Neutrophil (primary cell): ENCODE measurements around the gene YBEY.

ENCODE experiments used
- H3K27ac ChIP-seq: fragments of 200-600 bp; sonication (generic); 2 replicates; pipeline ENCODE4 v1.5.1; 2016; ENCODE audit warnings: mild to moderate bottlenecking, moderate library complexity
- H3K27me3 ChIP-seq: fragments of 200-600 bp; sonication (generic); 2 replicates; pipeline ENCODE4 v1.6.0; 2016; ENCODE audit warnings: mild to moderate bottlenecking
- H3K36me3 ChIP-seq: fragments of 200-600 bp; sonication (generic); 2 replicates; pipeline ENCODE4 v1.5.1; 2017
- H3K4me1 ChIP-seq, 2 experiments: fragments of 200-600 bp in 1 of 2; sonication (generic) in 1 of 2; 1 replicate in 1 of 2; 2 replicates in 1 of 2; pipeline versions ENCODE4 v1.5.1 to v1.6.1; 2013 to 2016; ENCODE audit warnings: low read depth in 1 of 2, low read length in 1 of 2, mild to moderate bottlenecking in 1 of 2, moderate library complexity in 1 of 2; ENCODE audit not compliant: control insufficient read depth in 1 of 2, insufficient read depth in 1 of 2
- H3K4me3 ChIP-seq, 2 experiments: fragments of 200-600 bp in 1 of 2; sonication (generic) in 1 of 2; 1 replicate in 1 of 2; 2 replicates in 1 of 2; pipeline ENCODE4 v1.5.1; 2013 to 2016; ENCODE audit warnings: low read depth in 1 of 2, low read length in 1 of 2, mild to moderate bottlenecking in 1 of 2, moderate library complexity in 1 of 2
- H3K9me3 ChIP-seq: fragments of 200-600 bp; sonication (generic); 2 replicates; pipeline ENCODE4 v1.5.1; 2016
- CTCF ChIP-seq: fragments of 200-600 bp; sonication (generic); IDR thresholded peaks from 2 replicates; pipeline ENCODE4 v1.5.1; 2016; ENCODE audit warnings: antibody characterized with exemption

YBEY gene

GRCh38 chr21:46244602-46245001, 41.5 kb upstream of the YBEY start:
- Histone ChIP-seq H3K4me3 (no peak overlapping the region), H3K36me3 (peaks cover 95% of the 10 kb centered on the region), H3K27me3 (no peaks in the 10 kb centered on the region), H3K27ac (no peak overlapping the region), H3K4me1 (no peaks in the 10 kb centered on the region), H3K9me3 (no peaks in the 10 kb centered on the region)
- TF ChIP-seq CTCF: no peak

- peaks cover 95% of the 10 kb centered on the region for H3K36me3 ChIP-seq
- TF ChIP-seq CTCF: no peak
These were observed 40.8 kb upstream of the YBEY start for GRCh38 chr21:46245213-46245915.

GRCh38 chr21:46246345-46246744, 39.8 kb upstream of the YBEY start:
- Histone ChIP-seq H3K4me3 (no peak overlapping the region), H3K36me3 (peaks cover 95% of the 10 kb centered on the region), H3K9me3 (no peaks in the 10 kb centered on the region), H3K27ac (no peak overlapping the region), H3K4me1 (no peaks in the 10 kb centered on the region), H3K27me3 (no peaks in the 10 kb centered on the region)
- TF ChIP-seq CTCF: no peak

More at GRCh38 chr21:46245213-46245915, 40.8 kb upstream of the YBEY start:
- no peaks in the 10 kb centered on the region for H3K9me3 ChIP-seq
- no peak overlapping the region for H3K27ac ChIP-seq
- no peak overlapping the region for H3K4me3 ChIP-seq
- no peaks in the 10 kb centered on the region for H3K27me3 ChIP-seq
- H3K4me1 ChIP-seq: no peaks in the 10 kb centered on the region

- TF ChIP-seq CTCF: no peak
- Histone ChIP-seq H3K4me1 (no peaks in the 10 kb centered on the region), H3K27me3 (no peaks in the 10 kb centered on the region), H3K27ac (no peak overlapping the region), H3K36me3 (peaks cover 95% of the 10 kb centered on the region), H3K9me3 (no peaks in the 10 kb centered on the region), H3K4me3 (no peak overlapping the region)
These were observed 38.3 kb upstream of the YBEY start for GRCh38 chr21:46247699-46248421.

- peaks cover 95% of the 10 kb centered on the region for H3K36me3 ChIP-seq
- no peak overlapping the region for H3K27ac ChIP-seq
- no peak for TF ChIP-seq CTCF
- H3K9me3 ChIP-seq: no peaks in the 10 kb centered on the region
- H3K27me3 ChIP-seq: no peaks in the 10 kb centered on the region
- H3K4me1 ChIP-seq: no peaks in the 10 kb centered on the region
- H3K4me3 ChIP-seq: no peak overlapping the region
These were observed 37.7 kb upstream of the YBEY start for GRCh38 chr21:46248422-46248782.
